Suprapubic skin (tissue), 4 donors: ENCODE measurements around the gene ZNF521. TPM values are rescaled to one million over a fixed set of nuclear protein-coding genes. Genes with fewer than 3 reads are reported as not detected.

Experiments used
- DNase-seq, 2 donors: peaks; one replicate each; pipeline ENCODE4 v3.0.0-alpha.2; 2019; ENCODE audit warnings: low spot score in 2 of 2
- H3K27ac ChIP-seq: fragments of 200-600 bp; sonication (generic); one replicate; pipeline ENCODE4 v1.5.1; 2019
- H3K27me3 ChIP-seq: fragments of 200-600 bp; sonication (generic); one replicate; pipeline ENCODE4 v1.5.1; 2019
- H3K36me3 ChIP-seq: fragments of 200-600 bp; sonication (generic); one replicate; pipeline ENCODE4 v1.5.1; 2019
- H3K4me1 ChIP-seq: fragments of 200-600 bp; sonication (generic); one replicate; pipeline ENCODE4 v1.5.1; 2019
- H3K4me3 ChIP-seq: fragments of 200-600 bp; sonication (generic); one replicate; pipeline ENCODE4 v1.5.1; 2019; ENCODE audit warnings: mild to moderate bottlenecking
- H3K9me3 ChIP-seq: fragments of 200-600 bp; sonication (generic); one replicate; pipeline ENCODE4 v1.5.1; 2019
- EP300 ChIP-seq: sonication (generic); formaldehyde crosslinking; IDR thresholded peaks from one replicate; pipeline ENCODE4 v1.6.1; 2017; ENCODE audit warnings: antibody characterized with exemption
- POLR2A ChIP-seq, 2 donors: fragments of 450-650 bp; IDR thresholded peaks; one replicate each; pipeline ENCODE4 v1.6.1; 2017; ENCODE audit warnings: antibody characterized with exemption in 2 of 2, mild to moderate bottlenecking in 2 of 2, moderate library complexity in 2 of 2
- POLR2AphosphoS5 ChIP-seq, 3 donors: sonication (generic); formaldehyde crosslinking; IDR thresholded peaks; one replicate each; pipeline ENCODE4 v1.6.1; 2017; ENCODE audit warnings: antibody characterized with exemption in 3 of 3
- WGBS: methylation state at CpG from one replicate; pipeline ENCODE4 v1.1.5; 2018; 5-methylcytosine and 5-hydroxymethylcytosine counted together
- total RNA-seq, 4 donors: library from RNA; depleted of rRNA; stranded (reverse); fragments of >200 nt; gene quantifications; one replicate each; pipeline ENCODE4 v1.1.0, GENCODE V29; 2016
- TF ChIP-seq, protein P1 (sequence below), 2 donors: fragments of 200-600 bp in 1 of 2; fragments of 450-650 bp in 1 of 2; sonication (generic) in 1 of 2; IDR thresholded peaks; one replicate each; pipeline ENCODE4 v1.5.1; 2016 to 2019; ENCODE audit warnings: antibody characterized with exemption in 2 of 2, mild to moderate bottlenecking in 1 of 2, moderate library complexity in 1 of 2

Gene ZNF521
- total RNA-seq, 4 donors from 2014 or later = 6.4 to 13.2 (median 10.1) TPM

DNA sequence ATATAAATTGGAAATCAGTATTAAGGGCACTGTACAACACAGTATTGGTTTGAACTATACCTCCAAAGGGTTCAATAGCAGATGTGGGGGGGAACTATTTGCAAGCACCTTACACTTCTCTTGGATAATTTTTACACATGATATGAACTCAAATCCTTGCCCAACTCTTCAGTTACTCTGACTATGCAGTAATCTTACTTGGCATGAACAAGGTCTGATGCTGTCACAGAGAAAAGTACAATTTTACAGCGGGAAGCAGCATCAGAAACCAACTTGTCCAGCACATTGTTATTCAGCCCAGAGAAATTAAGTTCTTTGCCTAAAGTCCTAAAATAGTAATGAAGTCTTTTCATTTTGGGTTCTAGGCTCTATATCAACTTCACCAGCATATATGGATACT, 98.2 kb downstream of the ZNF521 start:
- Histone ChIP-seq H3K36me3 (no peaks in the 10 kb centered on the region), H3K27ac (no peak overlapping the region), H3K27me3 (no peaks in the 10 kb centered on the region), H3K4me1 (peaks cover 6% of the 10 kb centered on the region), H3K4me3 (no peak overlapping the region), H3K9me3 (no peaks in the 10 kb centered on the region)
- 83% methylated on average over 1 of the region's 1 CpG for WGBS
- TF ChIP-seq, protein P1, sequence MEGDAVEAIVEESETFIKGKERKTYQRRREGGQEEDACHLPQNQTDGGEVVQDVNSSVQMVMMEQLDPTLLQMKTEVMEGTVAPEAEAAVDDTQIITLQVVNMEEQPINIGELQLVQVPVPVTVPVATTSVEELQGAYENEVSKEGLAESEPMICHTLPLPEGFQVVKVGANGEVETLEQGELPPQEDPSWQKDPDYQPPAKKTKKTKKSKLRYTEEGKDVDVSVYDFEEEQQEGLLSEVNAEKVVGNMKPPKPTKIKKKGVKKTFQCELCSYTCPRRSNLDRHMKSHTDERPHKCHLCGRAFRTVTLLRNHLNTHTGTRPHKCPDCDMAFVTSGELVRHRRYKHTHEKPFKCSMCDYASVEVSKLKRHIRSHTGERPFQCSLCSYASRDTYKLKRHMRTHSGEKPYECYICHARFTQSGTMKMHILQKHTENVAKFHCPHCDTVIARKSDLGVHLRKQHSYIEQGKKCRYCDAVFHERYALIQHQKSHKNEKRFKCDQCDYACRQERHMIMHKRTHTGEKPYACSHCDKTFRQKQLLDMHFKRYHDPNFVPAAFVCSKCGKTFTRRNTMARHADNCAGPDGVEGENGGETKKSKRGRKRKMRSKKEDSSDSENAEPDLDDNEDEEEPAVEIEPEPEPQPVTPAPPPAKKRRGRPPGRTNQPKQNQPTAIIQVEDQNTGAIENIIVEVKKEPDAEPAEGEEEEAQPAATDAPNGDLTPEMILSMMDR (IDR thresholded peaks at IDR 0.05) = no peak
- TF ChIP-seq POLR2A (IDR thresholded peaks at IDR 0.05) (no peak), EP300 (no peak), POLR2AphosphoS5 (IDR thresholded peaks at IDR 0.05) (no peak)
- no peak for DNase-seq

- Histone ChIP-seq H3K9me3 (no peaks in the 10 kb centered on the region), H3K36me3 (no peaks in the 10 kb centered on the region), H3K4me1 (peaks cover 6% of the 10 kb centered on the region), H3K27me3 (no peaks in the 10 kb centered on the region), H3K27ac (no peak overlapping the region), H3K4me3 (no peak overlapping the region)
- WGBS = 61% methylated on average over 1 of the region's 1 CpG
- no peak for DNase-seq
- TF ChIP-seq, protein P1 (IDR thresholded peaks at IDR 0.05) = no peak
- TF ChIP-seq POLR2AphosphoS5 (IDR thresholded peaks at IDR 0.05) (no peak), POLR2A (IDR thresholded peaks at IDR 0.05) (no peak), EP300 (no peak)
Observed at GRCh38 chr18:25253136-25253535, 98.8 kb downstream of the ZNF521 start.

DNA sequence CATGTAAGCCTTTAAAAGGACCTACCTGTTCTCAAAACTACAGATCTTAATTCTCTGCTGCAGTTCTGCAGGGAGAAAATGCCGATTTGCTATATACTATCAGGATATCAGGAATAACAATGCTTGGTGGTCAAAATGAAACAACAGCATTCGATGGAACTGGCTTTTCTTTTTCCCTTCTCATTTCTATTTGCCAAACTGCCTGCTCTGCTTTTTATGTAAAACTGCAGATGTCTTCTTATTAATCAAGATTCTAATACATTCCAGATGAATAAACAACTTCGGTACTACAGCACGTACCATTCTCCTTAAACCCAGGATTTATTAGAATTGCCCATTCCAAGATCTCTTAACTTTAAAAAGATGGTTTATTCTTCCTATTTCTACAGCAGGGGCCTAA, 100.9 kb downstream of the ZNF521 start:
- H3K4me1 ChIP-seq = peaks cover 6% of the 10 kb centered on the region
- 68% methylated on average over 4 of the region's 4 CpGs for WGBS
- no peaks in the 10 kb centered on the region for H3K9me3 ChIP-seq
- no peak for TF ChIP-seq POLR2A (IDR thresholded peaks at IDR 0.05)
- no peak for TF ChIP-seq POLR2AphosphoS5 (IDR thresholded peaks at IDR 0.05)
- TF ChIP-seq, protein P1 (IDR thresholded peaks at IDR 0.05) = no peak
- TF ChIP-seq EP300 = no peak
- H3K36me3 ChIP-seq = no peaks in the 10 kb centered on the region
- DNase-seq = no peak
- H3K4me3 ChIP-seq = no peak overlapping the region
- no peaks in the 10 kb centered on the region for H3K27me3 ChIP-seq
- H3K27ac ChIP-seq = peak overlapping the region; percentile 6

GRCh38 chr18:25250474-25250851, 101.5 kb downstream of the ZNF521 start:
- Histone ChIP-seq H3K4me1 (peaks cover 6% of the 10 kb centered on the region), H3K9me3 (no peaks in the 10 kb centered on the region), H3K27me3 (no peaks in the 10 kb centered on the region), H3K27ac (peak overlapping the region; percentile 6), H3K36me3 (no peaks in the 10 kb centered on the region), H3K4me3 (no peak overlapping the region)
- DNase-seq = no peak
- TF ChIP-seq POLR2A (IDR thresholded peaks at IDR 0.05) = no peak
- WGBS = 38% methylated on average over 3 of the region's 3 CpGs

- Histone ChIP-seq H3K27ac (no peak overlapping the region), H3K27me3 (no peaks in the 10 kb centered on the region), H3K4me3 (no peak overlapping the region), H3K36me3 (no peaks in the 10 kb centered on the region), H3K9me3 (no peaks in the 10 kb centered on the region), H3K4me1 (peaks cover 9% of the 10 kb centered on the region)
- TF ChIP-seq, protein P1 (IDR thresholded peaks at IDR 0.05) = no peak
- TF ChIP-seq POLR2A (IDR thresholded peaks at IDR 0.05) = no peak
- TF ChIP-seq EP300 = no peak
- no peak for TF ChIP-seq POLR2AphosphoS5 (IDR thresholded peaks at IDR 0.05)
- WGBS = 92% methylated on average over 2 of the region's 2 CpGs
- DNase-seq = no peak
Observed at GRCh38 chr18:25248755-25249154, 103.2 kb downstream of the ZNF521 start.

GRCh38 chr18:25247725-25248124, 104.2 kb downstream of the ZNF521 start:
- TF ChIP-seq POLR2AphosphoS5 (IDR thresholded peaks at IDR 0.05) (no peak), EP300 (no peak), POLR2A (IDR thresholded peaks at IDR 0.05) (no peak)
- TF ChIP-seq, protein P1 (IDR thresholded peaks at IDR 0.05) = no peak
- Histone ChIP-seq H3K27ac (no peak overlapping the region), H3K4me3 (no peak overlapping the region), H3K4me1 (peaks cover 9% of the 10 kb centered on the region), H3K36me3 (no peaks in the 10 kb centered on the region), H3K27me3 (no peaks in the 10 kb centered on the region), H3K9me3 (no peaks in the 10 kb centered on the region)
- no peak for DNase-seq
